Thymus (tissue), 11 donors: Measurements from ENCODE around the gene LPAR4. TPM values are rescaled to one million over a fixed set of nuclear protein-coding genes. Genes with fewer than 3 reads are reported as not detected.

Experiments used
- DNase-seq, 9 donors: peaks; one replicate each; pipeline ENCODE4 v3.0.0-alpha.2; 2013; ENCODE audit warnings: low spot score in 9 of 9, low read depth in 6 of 9, missing footprints in 1 of 9
- H3K27ac ChIP-seq, 2 donors: one replicate each; pipeline ENCODE4 v1.5.1; 2013; ENCODE audit warnings: control low read depth in 1 of 2, low read depth in 1 of 2, low read length in 1 of 2, mild to moderate bottlenecking in 1 of 2, moderate library complexity in 1 of 2
- H3K27me3 ChIP-seq, 2 donors: one replicate each; pipeline ENCODE4 v1.5.1; 2013; ENCODE audit warnings: low read length in 1 of 2; ENCODE audit not compliant: control insufficient read depth in 2 of 2, insufficient read depth in 1 of 2
- H3K36me3 ChIP-seq, 2 donors: one replicate each; pipeline ENCODE4 v1.5.1; 2013; ENCODE audit warnings: low read length in 1 of 2, mild to moderate bottlenecking in 1 of 2, moderate library complexity in 1 of 2; ENCODE audit not compliant: control insufficient read depth in 2 of 2, insufficient read depth in 2 of 2
- H3K4me1 ChIP-seq, 2 donors: one replicate each; pipeline ENCODE4 v1.5.1; 2013; ENCODE audit warnings: low read length in 2 of 2; ENCODE audit not compliant: control insufficient read depth in 2 of 2, insufficient read depth in 2 of 2
- H3K4me3 ChIP-seq, 2 donors: one replicate each; pipeline ENCODE4 v1.5.1; 2013; ENCODE audit warnings: low read length in 2 of 2, control low read depth in 1 of 2, mild to moderate bottlenecking in 1 of 2
- H3K9me3 ChIP-seq, 2 donors: one replicate each; pipeline ENCODE4 v1.5.1; 2013; ENCODE audit warnings: low read length in 1 of 2, mild to moderate bottlenecking in 1 of 2; ENCODE audit not compliant: control insufficient read depth in 2 of 2, insufficient read depth in 1 of 2
- WGBS: extraction: QIAGEN DNeasy Blood & Tissue Kit; methylation state at CpG from one replicate; pipeline ENCODE4 v1.1.7; 2013; 5-methylcytosine and 5-hydroxymethylcytosine counted together
- polyA plus RNA-seq: library from polyadenylated mRNA; stranded (reverse); fragments of 200-250 nt; gene quantifications from one replicate; pipeline ENCODE4 v1.2.3, GENCODE V29; 2013
- total RNA-seq: library from RNA; stranded (reverse); fragments of 120-200 nt; gene quantifications from one replicate; pipeline ENCODE4 v1.2.4, GENCODE V29; 2013
- donor health status: healthy.

LPAR4 gene
- total and polyA plus RNA-seq, 2 donors: 0.16 to 1.6 TPM

- 97% methylated on average over 2 of the region's 2 CpGs for WGBS
- Histone ChIP-seq H3K4me1 (peaks cover 0 to 4% of the 10 kb centered on the region in 2 donors), H3K36me3 (no peaks in the 10 kb centered on the region), H3K27ac (no peak overlapping the region), H3K4me3 (no peak overlapping the region), H3K27me3 (no peaks in the 10 kb centered on the region), H3K9me3 (no peaks in the 10 kb centered on the region)
- DNase-seq: no peak
These were observed 1.3 kb downstream of the LPAR4 start for GRCh38 chrX:78748846-78749245.

- DNase-seq: no peak
- H3K4me3 ChIP-seq: no peak overlapping the region
- 81% methylated on average over 3 of the region's 3 CpGs for WGBS
- no peak overlapping the region for H3K27ac ChIP-seq
- no peaks in the 10 kb centered on the region for H3K9me3 ChIP-seq
- H3K27me3 ChIP-seq: no peaks in the 10 kb centered on the region
- no peaks in the 10 kb centered on the region for H3K36me3 ChIP-seq
- H3K4me1 ChIP-seq: no peaks in the 10 kb centered on the region
These were observed 6.1 kb downstream of the LPAR4 start for GRCh38 chrX:78753571-78753970.

GRCh38 chrX:78754917-78755316, 7.4 kb downstream of the LPAR4 start:
- H3K27ac ChIP-seq: no peak overlapping the region
- no peaks in the 10 kb centered on the region for H3K9me3 ChIP-seq
- no peaks in the 10 kb centered on the region for H3K4me1 ChIP-seq
- H3K4me3 ChIP-seq: no peak overlapping the region
- H3K27me3 ChIP-seq: no peaks in the 10 kb centered on the region
- 83% methylated on average over 5 of the region's 5 CpGs for WGBS
- no peak for DNase-seq
- H3K36me3 ChIP-seq: no peaks in the 10 kb centered on the region

GRCh38 chrX:78759081-78759480, 11.6 kb downstream of the LPAR4 start:
- Histone ChIP-seq H3K27me3 (no peaks in the 10 kb centered on the region), H3K36me3 (no peaks in the 10 kb centered on the region), H3K4me3 (no peak overlapping the region), H3K9me3 (no peaks in the 10 kb centered on the region), H3K4me1 (peaks cover 0 to 7% of the 10 kb centered on the region in 2 donors), H3K27ac (no peak overlapping the region)
- WGBS: 98% methylated on average over 6 of the region's 6 CpGs
- no peak for DNase-seq

GRCh38 chrX:78769101-78769755, 21.7 kb downstream of the LPAR4 start:
- no peak overlapping the region for H3K27ac ChIP-seq
- 99% methylated on average over 2 of the region's 2 CpGs for WGBS

GRCh38 chrX:78769946-78770345, 22.4 kb downstream of the LPAR4 start:
- Histone ChIP-seq H3K4me3 (no peak overlapping the region), H3K9me3 (no peaks in the 10 kb centered on the region), H3K36me3 (no peaks in the 10 kb centered on the region), H3K27ac (no peak overlapping the region), H3K4me1 (no peaks in the 10 kb centered on the region), H3K27me3 (no peaks in the 10 kb centered on the region)
- DNase-seq: no peak

More at GRCh38 chrX:78769101-78769755, 21.7 kb downstream of the LPAR4 start:
- no peaks in the 10 kb centered on the region for H3K27me3 ChIP-seq
- H3K36me3 ChIP-seq: no peaks in the 10 kb centered on the region
- H3K4me1 ChIP-seq: no peaks in the 10 kb centered on the region
- no peaks in the 10 kb centered on the region for H3K9me3 ChIP-seq
- H3K4me3 ChIP-seq: no peak overlapping the region
- DNase-seq: no peak

- H3K36me3 ChIP-seq: no peaks in the 10 kb centered on the region
- no peak overlapping the region for H3K4me3 ChIP-seq
- DNase-seq: no peak
- H3K27me3 ChIP-seq: no peaks in the 10 kb centered on the region
- peaks cover 0 to 6% of the 10 kb centered on the region in 2 donors for H3K9me3 ChIP-seq
- no peaks in the 10 kb centered on the region for H3K4me1 ChIP-seq
- WGBS: 96% methylated on average over 1 of the region's 1 CpG
- H3K27ac ChIP-seq: no peak overlapping the region
These were observed 49.4 kb downstream of the LPAR4 start for GRCh38 chrX:78796916-78797315.

GRCh38 chrX:78800114-78800513, 52.6 kb downstream of the LPAR4 start:
- no peak overlapping the region for H3K27ac ChIP-seq
- no peaks in the 10 kb centered on the region for H3K36me3 ChIP-seq
- DNase-seq: peak in 1 of 9 donors; percentile 20
- no peaks in the 10 kb centered on the region for H3K27me3 ChIP-seq
- H3K9me3 ChIP-seq: peaks cover 0 to 8% of the 10 kb centered on the region in 2 donors
- no peaks in the 10 kb centered on the region for H3K4me1 ChIP-seq
- 75% methylated on average over 2 of the region's 2 CpGs for WGBS
- H3K4me3 ChIP-seq: no peak overlapping the region

- Histone ChIP-seq H3K4me3 (no peak overlapping the region), H3K27ac (no peak overlapping the region), H3K4me1 (no peaks in the 10 kb centered on the region), H3K27me3 (no peaks in the 10 kb centered on the region), H3K36me3 (no peaks in the 10 kb centered on the region), H3K9me3 (peaks cover 0 to 8% of the 10 kb centered on the region in 2 donors)
- no peak for DNase-seq
These were observed 53.2 kb downstream of the LPAR4 start for GRCh38 chrX:78800694-78801093.
